Measurements from ENCODE around the gene HOXA1. TPM values are rescaled to one million over a fixed set of nuclear protein-coding genes. Genes with fewer than 3 reads are reported as not detected.
A peak's percentile ranks its signal among the peaks of the same experiment; 100 is the strongest.

The HOXA1 gene
- total RNA-seq, 3 donors from 2014 or later, result 0.33 to 0.80 (median 0.44) TPM

- H3K4me3 ChIP-seq, result peak overlapping the region in 2 of 3 donors; percentile 45 to 64
- H3K27ac ChIP-seq, result peak overlapping the region; percentile 95 to 98
- no peaks in the 10 kb centered on the region for H3K9me3 ChIP-seq
- peaks cover 0 to 7% of the 10 kb centered on the region in 2 donors for H3K4me1 ChIP-seq
- TF ChIP-seq CTCF (IDR thresholded peaks at IDR 0.05), result no peak
- H3K27me3 ChIP-seq, result no peaks in the 10 kb centered on the region
- intact Hi-C loops (cut with DNase I; ENCODE audit: low total_unique reads), result no loop called here
- peak in 1 of 2 donors; percentile 30 for DNase-seq (ENCODE audit: low spot score in 2 of 2)
- H3K36me3 ChIP-seq, result no peaks in the 10 kb centered on the region
Measured at GRCh38 chr7:27122077-27122910, 26.5 kb upstream of the HOXA1 start.

- Histone ChIP-seq H3K9me3 (no peaks in the 10 kb centered on the region), H3K36me3 (no peaks in the 10 kb centered on the region), H3K4me1 (peaks cover 0 to 3% of the 10 kb centered on the region in 2 donors), H3K27ac (peak overlapping the region; percentile 95 to 98), H3K4me3 (peak overlapping the region in 2 of 3 donors; percentile 45 to 64), H3K27me3 (no peaks in the 10 kb centered on the region)
- intact Hi-C loops (cut with DNase I; ENCODE audit: low total_unique reads), result no loop called here
- DNase-seq (ENCODE audit: low spot score in 2 of 2), result peak in 1 of 2 donors; percentile 2
- TF ChIP-seq CTCF (IDR thresholded peaks at IDR 0.05), result no peak
- no peak for TF ChIP-seq POLR2A (IDR thresholded peaks at IDR 0.05)
- TF ChIP-seq POLR2AphosphoS5 (IDR thresholded peaks at IDR 0.05), result no peak
Measured at GRCh38 chr7:27121684-27122076, 25.9 kb upstream of the HOXA1 start.

- TF ChIP-seq POLR2A (IDR thresholded peaks at IDR 0.05), result no peak
- no peak for TF ChIP-seq POLR2AphosphoS5 (IDR thresholded peaks at IDR 0.05)
- Histone ChIP-seq H3K4me3 (peak overlapping the region in 1 of 3 donors; percentile 28), H3K36me3 (no peaks in the 10 kb centered on the region), H3K9me3 (no peaks in the 10 kb centered on the region), H3K27ac (peak overlapping the region; percentile 98 to 100), H3K4me1 (peaks cover 0 to 3% of the 10 kb centered on the region in 2 donors), H3K27me3 (no peaks in the 10 kb centered on the region)
- DNase-seq (ENCODE audit: low spot score in 2 of 2), result peak in 1 of 2 donors; percentile 8
- intact Hi-C loops (cut with DNase I; ENCODE audit: low total_unique reads), result no loop called here
Measured at GRCh38 chr7:27119412-27119911, 23.7 kb upstream of the HOXA1 start.

DNA sequence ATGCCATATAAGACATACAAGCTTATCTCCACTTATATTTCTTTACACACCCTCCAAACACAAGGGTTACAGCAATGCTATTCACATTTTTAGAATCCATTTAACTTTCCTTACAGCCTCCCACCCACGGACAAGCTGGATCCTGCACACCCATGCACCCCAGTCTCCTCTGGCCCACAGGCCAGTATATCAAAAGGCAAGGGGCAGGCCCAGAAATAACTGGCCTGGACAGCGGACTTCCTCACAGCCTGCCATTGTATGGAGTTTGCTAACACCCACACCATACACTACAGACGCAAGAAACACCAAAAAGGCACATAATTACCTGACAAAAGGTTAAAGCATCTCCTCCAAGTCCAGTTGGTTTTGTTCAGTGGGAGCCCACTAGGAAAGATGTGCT lies 22.8 kb upstream of the HOXA1 start:
- Histone ChIP-seq H3K9me3 (no peaks in the 10 kb centered on the region), H3K4me1 (peaks cover 0 to 3% of the 10 kb centered on the region in 2 donors), H3K27me3 (no peaks in the 10 kb centered on the region), H3K36me3 (no peaks in the 10 kb centered on the region), H3K27ac (peak overlapping the region; percentile 98 to 100), H3K4me3 (peak overlapping the region in 2 of 3 donors; percentile 73 to 90)
- TF ChIP-seq CTCF (IDR thresholded peaks at IDR 0.05) (no peak), POLR2AphosphoS5 (IDR thresholded peaks at IDR 0.05) (no peak), POLR2A (IDR thresholded peaks at IDR 0.05) (no peak)
- peak in 1 of 2 donors; percentile 17 for DNase-seq (ENCODE audit: low spot score in 2 of 2)
- intact Hi-C loops (cut with DNase I; ENCODE audit: low total_unique reads), result no loop called here

GRCh38 chr7:27117887-27118491 lies 22.2 kb upstream of the HOXA1 start:
- peak overlapping the region; percentile 98 to 100 for H3K27ac ChIP-seq
- H3K4me3 ChIP-seq, result peak overlapping the region; percentile 2 to 90 (median 73)
- no peaks in the 10 kb centered on the region for H3K9me3 ChIP-seq
- H3K27me3 ChIP-seq, result no peaks in the 10 kb centered on the region
- H3K4me1 ChIP-seq, result peaks cover 0 to 3% of the 10 kb centered on the region in 2 donors
- TF ChIP-seq CTCF (IDR thresholded peaks at IDR 0.05), result no peak
- no peaks in the 10 kb centered on the region for H3K36me3 ChIP-seq
- DNase-seq (ENCODE audit: low spot score in 2 of 2), result peak in 1 of 2 donors; percentile 14
- intact Hi-C loops (cut with DNase I; ENCODE audit: low total_unique reads), result no loop called here

All from breast epithelium (tissue), 4 donors.